ENCODE data around the gene PSMD13. TPM values are rescaled to one million over a fixed set of nuclear protein-coding genes. Genes with fewer than 3 reads are reported as not detected.

PSMD13 gene
- total and polyA plus RNA-seq, 2 donors (not counting 1 experiment from before 2014, with no cell fraction given) = 98.0 to 104 TPM

GRCh38 chr11:212150-213100 is 24.4 kb upstream of the PSMD13 start:
- H3K27ac ChIP-seq (ENCODE audit: low read length in 2 of 2) = no peak overlapping the region
- WGBS (ENCODE audit: insufficient coverage) = 98% methylated on average over 12 of the region's 17 CpGs
- H3K9me3 ChIP-seq (ENCODE audit: control extremely low read depth in 1 of 3, control insufficient read depth in 2 of 3, insufficient read depth in 1 of 3, low read length in 2 of 3) = no peaks in the 10 kb centered on the region
- no peaks in the 10 kb centered on the region for H3K27me3 ChIP-seq (replicated peaks in 1 of 4; ENCODE audit: control extremely low read depth in 1 of 4, control insufficient read depth in 3 of 4, insufficient read depth in 4 of 4, low read length in 3 of 4)
- H3K27ac Mint-ChIP-seq = no peak overlapping the region
- H3K4me1 ChIP-seq (ENCODE audit: control insufficient read depth in 2 of 2, insufficient read depth in 2 of 2, low read length in 2 of 2) = peaks cover 12 to 25% of the 10 kb centered on the region in 2 donors
- peaks cover 0 to 60% of the 10 kb centered on the region in 2 experiments for H3K36me3 ChIP-seq (replicated peaks in 1 of 2; ENCODE audit: control extremely low read depth in 1 of 2, control insufficient read depth in 1 of 2, extremely low read depth in 1 of 2, insufficient read depth in 2 of 2, low read length in 1 of 2)
- CTCF ChIA-PET = interaction anchor here (0.7 to 1.3 kb wide), 2 partner anchors 38 to 151 kb away, joined by 3 to 6 read pairs; no protein-coding TSS in a partner anchor
- no peak overlapping the region for H3K4me3 ChIP-seq (ENCODE audit: control extremely low read depth in 1 of 5, extremely low read depth in 1 of 5, insufficient read depth in 1 of 5, low read depth in 2 of 5, low read length in 4 of 5)
- H3K79me2 ChIP-seq (ENCODE audit: control insufficient read depth, insufficient read depth, low read length) = peaks cover 26% of the 10 kb centered on the region
- no peaks in the 10 kb centered on the region for H3K9me3 Mint-ChIP-seq (ENCODE audit: insufficient read depth)
- DNase-seq (no peak), ATAC-seq (ENCODE audit: low read depth) (no peak)
- H3K9ac ChIP-seq (ENCODE audit: low read length) = no peak overlapping the region
- H2AFZ ChIP-seq (ENCODE audit: insufficient read depth, low read depth, low read length, poor library complexity, severe bottlenecking) = no peak overlapping the region
- H4K20me1 ChIP-seq (ENCODE audit: control insufficient read depth, insufficient read depth, low read length, poor library complexity, severe bottlenecking) = peaks cover 43% of the 10 kb centered on the region
- no peak overlapping the region for H3K4me2 ChIP-seq (replicated peaks; ENCODE audit: low read depth, low read length, poor library complexity, severe bottlenecking)
- peaks cover 20% of the 10 kb centered on the region for H3K4me1 Mint-ChIP-seq
- intact Hi-C loops (cut with micrococcal nuclease) = no loop called here
- POLR2A ChIA-PET = interaction anchor here (0.5 kb wide), 1 partner anchor 95 kb away, joined by 3 read pairs; the partner anchor contains the start of gene IFITM2
- TF ChIP-seq CTCF (IDR thresholded peaks at IDR 0.05) (no peak), EZH2 (IDR thresholded peaks at IDR 0.05; ENCODE audit: borderline replicate concordance, insufficient read depth, low read depth, low read length, poor library complexity, severe bottlenecking) (no peak)
- no peaks in the 10 kb centered on the region for H3K27me3 Mint-ChIP-seq
- no peak overlapping the region for H3K4me3 Mint-ChIP-seq

DNA sequence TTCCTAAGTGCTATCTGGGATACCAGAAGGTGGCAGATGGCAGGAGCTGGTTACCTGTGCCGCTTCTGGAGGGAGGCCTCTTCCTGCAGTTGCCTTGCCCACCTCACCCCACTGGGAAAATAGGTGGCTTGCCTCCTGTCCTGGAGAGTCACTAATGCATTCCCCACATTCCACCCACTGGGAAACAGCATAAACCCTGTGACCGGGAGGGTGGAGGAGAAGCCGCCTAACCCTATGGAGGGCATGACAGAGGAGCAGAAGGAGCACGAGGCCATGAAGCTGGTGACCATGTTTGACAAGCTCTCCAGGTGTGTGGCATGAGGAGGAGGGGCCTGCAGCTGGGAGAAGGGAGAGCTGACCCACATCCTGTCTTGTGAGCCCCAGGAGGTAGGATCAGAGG is 23.7 kb upstream of the PSMD13 start:
- ChIA-PET CTCF (no interaction called here), POLR2A (no interaction called here)
- no peak for ATAC-seq (ENCODE audit: low read depth)
- no peak overlapping the region for H3K4me3 ChIP-seq (ENCODE audit: control extremely low read depth in 1 of 5, extremely low read depth in 1 of 5, insufficient read depth in 1 of 5, low read depth in 2 of 5, low read length in 4 of 5)
- H3K27me3 ChIP-seq (replicated peaks in 1 of 4; ENCODE audit: control extremely low read depth in 1 of 4, control insufficient read depth in 3 of 4, insufficient read depth in 4 of 4, low read length in 3 of 4) = no peaks in the 10 kb centered on the region
- no peak overlapping the region for H3K9ac ChIP-seq (ENCODE audit: low read length)
- H3K9me3 ChIP-seq (ENCODE audit: control extremely low read depth in 1 of 3, control insufficient read depth in 2 of 3, insufficient read depth in 1 of 3, low read length in 2 of 3) = no peaks in the 10 kb centered on the region
- 96% methylated on average over 3 of the region's 4 CpGs for WGBS (ENCODE audit: insufficient coverage)
- H3K27ac Mint-ChIP-seq = no peak overlapping the region
- peaks cover 43% of the 10 kb centered on the region for H4K20me1 ChIP-seq (ENCODE audit: control insufficient read depth, insufficient read depth, low read length, poor library complexity, severe bottlenecking)
- intact Hi-C loops (cut with micrococcal nuclease) = no loop called here
- peaks cover 12 to 22% of the 10 kb centered on the region in 2 donors for H3K4me1 ChIP-seq (ENCODE audit: control insufficient read depth in 2 of 2, insufficient read depth in 2 of 2, low read length in 2 of 2)
- H2AFZ ChIP-seq (ENCODE audit: insufficient read depth, low read depth, low read length, poor library complexity, severe bottlenecking) = no peak overlapping the region
- no peaks in the 10 kb centered on the region for H3K27me3 Mint-ChIP-seq
- H3K79me2 ChIP-seq (ENCODE audit: control insufficient read depth, insufficient read depth, low read length) = peaks cover 26% of the 10 kb centered on the region
- no peak overlapping the region for H3K4me3 Mint-ChIP-seq
- H3K4me1 Mint-ChIP-seq = peaks cover 17% of the 10 kb centered on the region
- TF ChIP-seq EZH2 (IDR thresholded peaks at IDR 0.05; ENCODE audit: borderline replicate concordance, insufficient read depth, low read depth, low read length, poor library complexity, severe bottlenecking) (no peak), CTCF (IDR thresholded peaks at IDR 0.05) (no peak)
- DNase-seq = no peak
- H3K4me2 ChIP-seq (replicated peaks; ENCODE audit: low read depth, low read length, poor library complexity, severe bottlenecking) = no peak overlapping the region
- peaks cover 0 to 61% of the 10 kb centered on the region in 2 experiments for H3K36me3 ChIP-seq (replicated peaks in 1 of 2; ENCODE audit: control extremely low read depth in 1 of 2, control insufficient read depth in 1 of 2, extremely low read depth in 1 of 2, insufficient read depth in 2 of 2, low read length in 1 of 2)
- H3K9me3 Mint-ChIP-seq (ENCODE audit: insufficient read depth) = no peaks in the 10 kb centered on the region
- H3K27ac ChIP-seq (ENCODE audit: low read length in 2 of 2) = no peak overlapping the region

All from B cell (primary cell).